HCT116 (cell line): ENCODE measurements around the gene GCAT. TPM values are rescaled to one million over a fixed set of nuclear protein-coding genes. Genes with fewer than 3 reads are reported as not detected.
A peak's percentile ranks its signal among the peaks of the same experiment; 100 is the strongest.

ENCODE experiments used
- ATAC-seq: fragments of 200-7000 bp; cut with Tn5 transposase; 2 replicates; pipeline ENCODE4 v1.9.1; 2020; ENCODE audit warnings: mild to moderate bottlenecking, moderate library complexity
- BruUV-seq: library from RNA; stranded (reverse); fragments of 400-500 nt; replicated peaks from 2 replicates; lab custom pipeline; 2021; lab: Mats Ljungman, UMichigan
- CTCF ChIA-PET: fragments of 300-600 bp; sonication (Branson Sonifier 250); formaldehyde crosslinking; loops from one replicate; lab custom pipeline; 2021; ENCODE audit warnings: antibody characterized with exemption; lab: Charles Lee
- POLR2A ChIA-PET: fragments of 300-600, 350-600 bp; sonication (Branson Sonifier 250); formaldehyde crosslinking; loops from one replicate; lab custom pipeline; 2021; ENCODE audit warnings: antibody characterized with exemption; lab: Charles Lee
- RAD21 ChIA-PET, 2 experiments: fragments of 300-600 bp; sonication (Branson Sonifier 250); formaldehyde crosslinking; loops; one replicate each; lab custom pipeline; 2023; ENCODE audit warnings: low total read pairs in 2 of 2; ENCODE audit not compliant: uncharacterized antibody in 2 of 2, unreplicated experiment in 2 of 2, low non-redundant PET in 1 of 2; lab: Charles Lee
- DNase-seq: peaks from one replicate; pipeline ENCODE4 v3.0.0-alpha.2; 2010; ENCODE audit warnings: low read depth, low spot score
- H2AFZ ChIP-seq: fragments of 200-600 bp; shearing (Covaris generic), sonication (generic); 2 replicates; pipeline ENCODE4 v1.6.1; 2017; ENCODE audit warnings: low read depth, mixed run types, mixed read lengths, antibody characterized with exemption, low read length; ENCODE audit not compliant: poor library complexity, severe bottlenecking
- H3K27ac ChIP-seq: 2 replicates; pipeline ENCODE4 v1.5.1; 2012; ENCODE audit warnings: low read depth, low read length
- H3K27me3 ChIP-seq: fragments of 200-600 bp; sonication (generic); 2 replicates; pipeline ENCODE4 v1.6.1; 2016; ENCODE audit warnings: mixed run types, low read length, mixed read lengths; ENCODE audit not compliant: insufficient read depth
- H3K36me3 ChIP-seq, 2 experiments: fragments of 200-500 bp in 1 of 2; fragments of 200-600 bp in 1 of 2; sonication (Bioruptor generic) in 1 of 2; sonication (generic) in 1 of 2; 2 replicates each; pipeline versions ENCODE4 v1.5.1 to v1.6.1; 2014 to 2016; ENCODE audit warnings: low read length in 2 of 2, inconsistent platforms in 1 of 2, mixed read lengths in 1 of 2, mixed run types in 1 of 2; ENCODE audit not compliant: insufficient read depth in 2 of 2, control insufficient read depth in 1 of 2
- H3K4me1 ChIP-seq, 2 experiments: fragments of 200-600 bp in 1 of 2; sonication (generic) in 1 of 2; 2 replicates each; pipeline versions ENCODE4 v1.5.1 to v1.6.1; 2012 to 2017; ENCODE audit warnings: low read length in 2 of 2, inconsistent platforms in 1 of 2, mild to moderate bottlenecking in 1 of 2, mixed read lengths in 1 of 2, mixed run types in 1 of 2, moderate library complexity in 1 of 2; ENCODE audit not compliant: insufficient read depth in 2 of 2, control insufficient read depth in 1 of 2
- H3K4me2 ChIP-seq: fragments of 200-600 bp; sonication (generic); 2 replicates; pipeline ENCODE4 v1.6.1; 2017; ENCODE audit warnings: mixed run types, low read length, mixed read lengths
- H3K4me3 ChIP-seq, 2 experiments: fragments of 200-600 bp in 1 of 2; sonication (generic) in 1 of 2; replicated peaks in 1 of 2; 2 replicates each; pipeline ENCODE4 v1.5.1; 2011 to 2016; ENCODE audit warnings: low read length in 2 of 2, control low read depth in 1 of 2, low read depth in 1 of 2, mild to moderate bottlenecking in 1 of 2, mixed read lengths in 1 of 2, mixed run types in 1 of 2
- H3K79me2 ChIP-seq: fragments of 200-600 bp; sonication (generic); 2 replicates; pipeline ENCODE4 v1.6.1; 2017; ENCODE audit warnings: mild to moderate bottlenecking, mixed run types, low read length, moderate library complexity, mixed read lengths; ENCODE audit not compliant: insufficient read depth
- H3K9ac ChIP-seq: fragments of 200-600 bp; sonication (generic); 2 replicates; pipeline ENCODE4 v1.6.1; 2016; ENCODE audit warnings: low read length, mixed read lengths
- H3K9me2 ChIP-seq: fragments of 200-600 bp; sonication (generic), shearing (Covaris generic); 2 replicates; pipeline ENCODE4 v1.6.1; 2017; ENCODE audit warnings: mixed run types, mild to moderate bottlenecking, moderate library complexity; ENCODE audit not compliant: insufficient read depth
- H3K9me3 ChIP-seq, 2 experiments: fragments of 200-500 bp in 1 of 2; fragments of 200-600 bp in 1 of 2; sonication (Bioruptor generic) in 1 of 2; sonication (generic) in 1 of 2; 2 replicates each; pipeline ENCODE4 v1.6.1; 2014 to 2017; ENCODE audit warnings: low read length in 2 of 2, mixed read lengths in 2 of 2, inconsistent platforms in 1 of 2, low read depth in 1 of 2, mild to moderate bottlenecking in 1 of 2, mixed run types in 1 of 2, moderate library complexity in 1 of 2; ENCODE audit not compliant: control insufficient read depth in 1 of 2, insufficient read depth in 1 of 2
- H4K20me1 ChIP-seq: fragments of 200-600 bp; sonication (generic), shearing (Covaris generic); 2 replicates; pipeline ENCODE4 v1.6.1; 2017; ENCODE audit warnings: mixed run types, mild to moderate bottlenecking, moderate library complexity; ENCODE audit not compliant: insufficient read depth
- CBX3 ChIP-seq: IDR thresholded peaks from 2 replicates; pipeline ENCODE4 v1.6.1; 2012; ENCODE audit warnings: low read depth
- CTCF ChIP-seq, 3 experiments: fragments of 200-600 bp in 1 of 3; sonication (generic) in 1 of 3; IDR thresholded peaks in 2 of 3; conservative IDR thresholded peaks in 1 of 3; 2 replicates each; pipeline ENCODE4 v1.5.1; 2012 to 2017; ENCODE audit warnings: low read depth in 2 of 3, low read length in 2 of 3, antibody characterized with exemption in 1 of 3, borderline replicate concordance in 1 of 3, control low read depth in 1 of 3, mild to moderate bottlenecking in 1 of 3, mixed read lengths in 1 of 3, mixed run types in 1 of 3, moderate library complexity in 1 of 3; ENCODE audit not compliant: insufficient read depth in 1 of 3
- FOSL1 ChIP-seq: IDR thresholded peaks from 2 replicates; pipeline ENCODE4 v1.6.1; 2012; ENCODE audit warnings: low read depth
- MAX ChIP-seq: IDR thresholded peaks from 2 replicates; pipeline ENCODE4 v1.6.1; 2012
- POLR2A ChIP-seq: IDR thresholded peaks from 2 replicates; pipeline ENCODE4 v1.7.0; 2011; ENCODE audit warnings: borderline replicate concordance; ENCODE audit not compliant: insufficient read depth, insufficient read length; ENCODE audit errors: extremely low read depth
- RAD21 ChIP-seq: IDR thresholded peaks from 2 replicates; pipeline ENCODE4 v1.6.1; 2012; ENCODE audit warnings: low read depth, mild to moderate bottlenecking
- SRF ChIP-seq: IDR thresholded peaks from 2 replicates; pipeline ENCODE4 v1.6.1; 2012; ENCODE audit warnings: low read depth
- ZNF274 ChIP-seq: fragments of 200-500 bp; sonication (Bioruptor generic); IDR thresholded peaks from 2 replicates; pipeline ENCODE4 v1.6.1; 2014; ENCODE audit warnings: mild to moderate bottlenecking, low read depth, low read length, inconsistent platforms
- intact Hi-C: fragments of 100-400 bp; cut with micrococcal nuclease; formaldehyde crosslinking; loops from 2 replicates; pipeline ENCODE4 v1.10.0; 2022
- total RNA-seq: library from RNA; stranded (reverse); gene quantifications from one replicate; pipeline ENCODE4 v1.2.1, GENCODE V29; 2021; ENCODE audit not compliant: unreplicated experiment

Gene GCAT
- total RNA-seq, 1 experiment from 2014 or later: 88.7 TPM

- TF ChIP-seq CTCF (IDR thresholded peaks at IDR 0.05 in 2 of 3, conservative IDR thresholded peaks at IDR 0.05 in 1 of 3; ENCODE audit: borderline replicate concordance in 1 of 3, insufficient read depth in 1 of 3, low read depth in 2 of 3, low read length in 2 of 3): no peak
- TF ChIP-seq POLR2A: no peak
- TF ChIP-seq SRF: no peak
- TF ChIP-seq ZNF274: no peak
- no peak for TF ChIP-seq CBX3
- TF ChIP-seq RAD21: no peak
- no peak for TF ChIP-seq MAX
Measured at GRCh38 chr22:37815593-37815992, 7.9 kb downstream of the GCAT start (continued).

- Histone ChIP-seq H3K4me2 (no peak overlapping the region), H3K9ac (no peak overlapping the region), H3K36me3 (peaks cover 5 to 15% of the 10 kb centered on the region in 2 experiments; a peak in 3 of 4 replicates), H3K9me2 (no peaks in the 10 kb centered on the region), H3K4me1 (peaks cover 4 to 9% of the 10 kb centered on the region in 2 experiments; a peak in 3 of 4 replicates), H3K9me3 (no peaks in the 10 kb centered on the region), H4K20me1 (no peaks in the 10 kb centered on the region), H3K27ac (no peak overlapping the region; the same call in 1 of the 2 replicates), H3K27me3 (no peaks in the 10 kb centered on the region), H2AFZ (no peak overlapping the region), H3K4me3 (no peak overlapping the region), H3K79me2 (peaks cover 2% of the 10 kb centered on the region; the same call in 1 of the 2 replicates)
- ChIA-PET CTCF (interaction anchor here (0.7 to 4.8 kb wide), 9 partner anchors 9 to 210 kb away, joined by 3 to 33 read pairs (median 4); partner anchors contain the start of genes ANKRD54 and GCAT), POLR2A (interaction anchor here (1.2 kb wide), 1 partner anchor 9 kb away, joined by 4 read pairs; the partner anchor contains the start of gene GCAT), RAD21 (interaction anchor here in 1 of 2 experiments (0.7 kb wide), 1 partner anchor 46 kb away, joined by 5 read pairs; no protein-coding TSS in a partner anchor)
- ATAC-seq (no peak), DNase-seq (no peak)
- BruUV-seq: TSS peak; percentile 14
- no peak for TF ChIP-seq RAD21
- TF ChIP-seq FOSL1: no peak
- no peak for TF ChIP-seq ZNF274
- intact Hi-C loops: loop anchor here (1.0 kb wide), 2 partner anchors 47 to 149 kb away; no protein-coding TSS in a partner anchor
Measured at GRCh38 chr22:37816543-37817180, 8.9 kb downstream of the GCAT start.
